ENCODE results near the gene RFX5.

DNA sequence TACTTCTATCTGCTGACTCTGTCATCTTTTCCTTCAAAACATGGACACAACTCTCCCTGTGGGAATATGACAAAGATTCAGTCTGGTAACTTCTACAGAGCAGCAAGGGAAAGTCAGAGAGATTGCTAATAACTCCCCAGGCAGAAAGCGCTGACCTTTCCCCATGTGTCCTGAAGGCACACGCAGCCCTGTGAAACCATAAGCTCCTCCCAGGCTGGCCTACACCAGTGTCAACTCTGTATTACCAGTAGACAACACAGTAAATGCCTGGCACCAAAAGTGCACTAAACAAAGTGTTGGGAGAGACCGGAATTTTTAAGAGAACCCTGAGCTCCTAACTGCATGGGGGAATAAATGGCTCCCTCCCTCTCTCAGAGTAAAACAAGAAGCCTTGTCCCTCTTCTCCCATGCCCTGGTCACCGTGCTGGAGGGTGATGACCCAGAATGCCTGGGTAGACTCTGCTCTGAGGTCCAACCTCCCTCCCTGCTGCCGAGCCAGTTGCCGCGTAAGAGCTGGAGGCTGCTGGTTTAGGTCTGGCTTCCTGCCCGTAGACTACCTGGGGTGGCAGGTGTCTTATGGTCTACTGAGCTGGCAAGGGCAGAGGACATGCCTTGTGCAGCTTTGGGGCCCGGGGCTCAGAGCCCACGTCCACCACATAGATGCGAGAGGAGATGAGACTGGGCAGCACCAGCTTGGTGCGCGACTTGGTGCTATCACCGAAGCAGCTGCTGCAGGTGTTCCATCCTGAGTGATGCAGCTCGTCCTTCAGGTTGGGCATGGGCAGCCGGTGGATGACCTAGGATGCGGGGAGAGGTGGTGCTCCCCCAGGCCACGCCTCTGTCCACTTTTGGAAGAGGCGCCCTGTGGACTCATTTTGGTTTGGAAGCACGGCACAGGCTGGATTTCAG lies 21.6 kb upstream of the RFX5 start:
- TF ChIP-seq, protein P1, sequence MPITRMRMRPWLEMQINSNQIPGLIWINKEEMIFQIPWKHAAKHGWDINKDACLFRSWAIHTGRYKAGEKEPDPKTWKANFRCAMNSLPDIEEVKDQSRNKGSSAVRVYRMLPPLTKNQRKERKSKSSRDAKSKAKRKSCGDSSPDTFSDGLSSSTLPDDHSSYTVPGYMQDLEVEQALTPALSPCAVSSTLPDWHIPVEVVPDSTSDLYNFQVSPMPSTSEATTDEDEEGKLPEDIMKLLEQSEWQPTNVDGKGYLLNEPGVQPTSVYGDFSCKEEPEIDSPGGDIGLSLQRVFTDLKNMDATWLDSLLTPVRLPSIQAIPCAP (CRISPR knock-in tag; IDR thresholded peaks at IDR 0.05; ENCODE audit: borderline replicate concordance): no peak
- TF ChIP-seq SIN3A (IDR thresholded peaks at IDR 0.05; ENCODE audit: borderline replicate concordance in 2 of 2, control insufficient read depth in 1 of 2, low read depth in 2 of 2, low read length in 2 of 2) (no peak), EP300 (IDR thresholded peaks at IDR 0.05; ENCODE audit: low read length) (no peak), POLR2AphosphoS5 (IDR thresholded peaks at IDR 0.05; ENCODE audit: control insufficient read depth, insufficient read depth, low read depth, low read length) (no peak), POLR3G (IDR thresholded peaks at IDR 0.05; ENCODE audit: extremely low read depth, insufficient read length, insufficient replicate concordance) (no peak)
- TF ChIP-seq, protein P2, sequence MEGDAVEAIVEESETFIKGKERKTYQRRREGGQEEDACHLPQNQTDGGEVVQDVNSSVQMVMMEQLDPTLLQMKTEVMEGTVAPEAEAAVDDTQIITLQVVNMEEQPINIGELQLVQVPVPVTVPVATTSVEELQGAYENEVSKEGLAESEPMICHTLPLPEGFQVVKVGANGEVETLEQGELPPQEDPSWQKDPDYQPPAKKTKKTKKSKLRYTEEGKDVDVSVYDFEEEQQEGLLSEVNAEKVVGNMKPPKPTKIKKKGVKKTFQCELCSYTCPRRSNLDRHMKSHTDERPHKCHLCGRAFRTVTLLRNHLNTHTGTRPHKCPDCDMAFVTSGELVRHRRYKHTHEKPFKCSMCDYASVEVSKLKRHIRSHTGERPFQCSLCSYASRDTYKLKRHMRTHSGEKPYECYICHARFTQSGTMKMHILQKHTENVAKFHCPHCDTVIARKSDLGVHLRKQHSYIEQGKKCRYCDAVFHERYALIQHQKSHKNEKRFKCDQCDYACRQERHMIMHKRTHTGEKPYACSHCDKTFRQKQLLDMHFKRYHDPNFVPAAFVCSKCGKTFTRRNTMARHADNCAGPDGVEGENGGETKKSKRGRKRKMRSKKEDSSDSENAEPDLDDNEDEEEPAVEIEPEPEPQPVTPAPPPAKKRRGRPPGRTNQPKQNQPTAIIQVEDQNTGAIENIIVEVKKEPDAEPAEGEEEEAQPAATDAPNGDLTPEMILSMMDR (IDR thresholded peaks at IDR 0.05 in 2 of 3, conservative IDR thresholded peaks at IDR 0.05 in 1 of 3; ENCODE audit: insufficient read depth in 2 of 3, low read depth in 1 of 3, low read length in 3 of 3): no peak

Data from K562 (cell line).